ENCODE results near the gene CYTH1.
A peak's percentile ranks its signal among the peaks of the same experiment; 100 is the strongest.

CYTH1 gene

DNA sequence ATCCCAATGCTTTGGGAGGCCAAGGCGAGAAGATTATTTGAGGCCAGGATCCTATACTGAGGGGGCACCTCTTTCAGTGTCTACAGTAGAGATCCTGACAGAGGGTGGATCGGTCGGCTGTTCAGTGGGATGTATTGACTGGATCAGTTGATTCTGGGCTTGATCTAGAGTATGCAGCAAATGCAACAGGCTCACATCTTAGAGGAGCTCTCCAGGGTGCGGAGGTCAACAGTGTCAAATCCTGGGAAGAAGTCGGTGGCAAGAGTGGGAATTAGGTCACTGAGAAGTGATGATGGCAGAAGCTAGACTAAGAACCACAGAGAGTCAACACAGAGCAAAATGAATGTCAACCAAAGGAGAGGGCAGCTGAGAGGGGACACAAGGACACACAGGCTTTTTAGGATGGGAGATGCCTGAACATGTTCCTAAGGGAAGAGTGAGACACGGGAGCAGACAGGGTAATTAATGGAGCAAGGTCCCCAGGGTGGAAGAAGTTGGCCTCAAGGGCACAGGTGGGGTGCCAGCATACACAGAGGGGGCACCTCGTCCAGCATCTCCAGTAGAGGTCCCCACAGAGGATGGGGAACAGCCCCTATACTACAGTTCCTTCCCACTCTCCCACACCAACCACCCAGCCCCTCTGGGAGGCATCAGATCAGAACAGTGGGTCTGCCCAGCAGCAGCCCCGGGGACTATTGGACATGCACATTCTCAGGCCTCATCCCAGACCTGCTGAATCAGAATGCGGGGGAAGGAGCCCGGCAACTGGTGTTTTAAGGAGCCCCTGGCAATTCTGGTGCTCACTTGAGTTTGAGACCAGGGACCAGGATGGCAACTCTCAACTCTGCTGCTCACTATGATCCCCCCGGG is 10.0 kb upstream of the CYTH1 start:
- H3K27ac ChIP-seq, result peak overlapping the region in 10 of 21 experiments; percentile 1 to 73 (median 30)
- no peak overlapping the region for H3K4me3 ChIP-seq

DNA sequence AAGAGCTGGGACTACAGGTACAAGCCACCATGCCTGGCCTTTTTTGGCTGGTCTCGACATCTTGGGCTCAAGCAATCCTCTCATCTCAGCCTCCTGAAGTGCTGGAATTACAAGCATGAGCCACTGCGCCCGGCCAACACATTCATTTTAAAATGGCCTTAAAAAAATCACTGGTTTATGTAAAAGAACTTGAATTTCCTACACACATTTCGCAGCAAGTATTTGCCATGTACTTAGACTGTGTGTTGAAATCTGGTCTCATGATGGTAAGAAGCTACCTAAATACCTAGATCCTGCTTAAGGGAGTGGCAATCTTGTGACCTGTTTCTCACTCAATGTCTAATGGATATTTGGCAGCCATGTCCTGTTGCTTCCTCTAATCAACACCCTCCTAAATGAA is 8.5 kb upstream of the CYTH1 start:
- Histone ChIP-seq H3K27ac (peak overlapping the region in 13 of 21 experiments; percentile 1 to 73 (median 37)), H3K4me3 (no peak overlapping the region)

DNA sequence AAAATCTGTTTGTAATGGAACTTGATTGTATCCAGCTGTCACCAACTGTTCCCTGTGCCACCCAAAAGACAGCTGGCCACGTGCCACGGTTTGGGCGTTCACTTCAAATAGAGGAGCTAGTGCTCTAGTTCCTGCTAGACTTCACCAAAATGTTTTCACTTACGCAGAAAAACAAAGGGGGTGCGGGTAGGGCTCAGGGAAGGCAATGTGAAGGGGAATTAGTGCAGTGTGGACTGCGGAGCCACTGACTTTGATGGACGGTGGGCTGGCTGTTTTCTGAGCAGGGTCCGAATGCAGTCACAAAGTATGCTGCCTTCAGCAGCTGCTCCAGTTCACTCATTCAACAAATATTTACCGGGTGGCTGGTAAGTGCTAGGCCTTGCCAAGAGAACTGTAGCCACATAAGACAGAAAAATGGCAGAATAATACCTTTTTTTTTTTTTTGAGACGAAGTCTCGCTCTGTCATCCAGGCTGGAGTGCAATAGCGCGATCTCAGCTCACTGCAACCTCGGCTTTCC is 7.6 kb upstream of the CYTH1 start:
- peak overlapping the region in 14 of 21 experiments; percentile 1 to 73 (median 47) for H3K27ac ChIP-seq
- no peak overlapping the region for H3K4me3 ChIP-seq

DNA sequence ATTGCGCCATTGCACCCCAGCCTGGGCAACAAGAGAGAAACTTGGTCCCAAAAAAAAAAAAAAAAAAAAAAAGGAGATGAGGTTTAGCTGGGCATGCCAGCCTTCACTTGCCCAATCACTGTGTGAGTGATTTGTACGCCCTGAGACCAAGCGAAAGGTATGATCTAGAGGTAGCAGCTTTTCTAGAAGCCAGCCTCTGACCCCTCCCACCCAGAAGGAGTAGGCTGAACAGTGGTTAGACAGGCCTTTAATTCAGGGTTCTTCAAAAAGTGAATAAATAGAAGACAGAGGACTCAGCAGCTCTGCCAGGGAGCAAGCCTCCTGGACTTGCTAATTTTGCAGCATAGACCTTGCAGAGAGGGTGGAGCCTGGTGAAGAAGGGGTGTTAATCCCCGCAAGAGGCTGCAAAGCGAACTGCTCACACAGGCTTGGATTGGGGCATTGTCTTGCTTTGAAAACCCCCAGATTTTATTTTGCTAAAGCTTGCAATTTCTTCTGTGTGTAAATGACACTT is 7.1 kb upstream of the CYTH1 start:
- Histone ChIP-seq H3K27ac (peak overlapping the region in 8 of 21 experiments; percentile 15 to 73 (median 47)), H3K4me3 (no peak overlapping the region)

DNA sequence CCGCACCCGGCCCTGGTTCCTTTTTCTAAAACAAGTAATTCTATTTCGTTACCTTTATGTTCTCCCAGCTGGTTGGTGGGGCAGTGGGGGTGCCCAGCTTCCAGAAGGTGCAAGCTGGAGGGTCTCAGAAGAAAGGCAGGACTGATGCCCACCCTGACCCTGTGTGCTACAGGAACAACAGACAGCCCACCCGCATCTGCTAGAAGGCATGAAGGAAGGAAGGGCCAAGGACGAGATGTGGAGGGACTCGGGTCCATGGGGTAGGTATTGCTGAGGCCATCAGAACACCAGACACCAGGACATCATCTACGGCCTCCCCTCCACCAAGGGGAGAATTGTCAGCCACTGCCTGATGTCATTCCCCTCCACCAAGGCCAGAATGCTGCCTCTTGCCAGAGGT is 6.4 kb upstream of the CYTH1 start:
- Histone ChIP-seq H3K27ac (peak overlapping the region in 2 of 21 experiments; percentile 21 to 59), H3K4me3 (no peak overlapping the region)

DNA sequence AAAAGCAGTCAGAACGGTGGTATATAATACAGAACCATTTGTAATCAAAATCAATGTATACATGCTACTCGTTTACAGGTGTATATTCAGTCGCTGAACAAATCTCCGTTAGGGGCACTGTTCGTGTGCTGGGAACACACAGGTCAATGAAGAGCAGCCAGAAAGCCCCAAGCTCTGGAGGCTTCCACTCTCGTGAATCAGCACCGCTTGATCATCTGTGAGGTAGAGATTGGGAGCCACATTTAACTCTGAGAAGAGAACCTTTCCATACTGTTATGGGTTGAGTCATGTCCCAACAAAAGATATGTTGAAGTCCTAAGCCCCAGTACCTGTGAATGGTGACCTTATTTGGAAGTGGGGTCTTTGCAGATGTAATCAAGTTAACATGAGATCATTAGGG is 5.4 kb upstream of the CYTH1 start:
- Histone ChIP-seq H3K27ac (peak overlapping the region in 1 of 21 experiments; percentile 50), H3K4me3 (no peak overlapping the region)

DNA sequence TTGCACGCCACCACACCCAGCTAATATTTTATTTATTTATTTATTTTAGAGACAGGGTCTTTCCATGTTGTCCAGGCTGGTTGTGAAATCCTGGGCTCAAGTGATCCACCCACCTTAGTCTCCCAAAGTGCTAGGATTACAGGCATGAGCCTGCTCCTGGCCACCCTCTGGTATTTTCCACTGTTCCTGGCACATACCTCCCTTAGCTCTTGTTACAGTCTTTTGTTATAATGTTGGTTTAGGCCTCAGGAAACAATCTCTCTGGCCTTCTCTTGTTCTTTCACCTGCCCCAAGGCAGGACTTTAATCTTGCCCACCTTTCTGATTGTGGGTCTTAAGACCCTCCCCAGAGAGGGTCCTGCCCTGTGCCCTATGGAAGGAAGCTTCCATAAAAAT is 3.6 kb upstream of the CYTH1 start:
- peak overlapping the region in 1 of 21 experiments; percentile 31 for H3K27ac ChIP-seq
- H3K4me3 ChIP-seq, result no peak overlapping the region

DNA sequence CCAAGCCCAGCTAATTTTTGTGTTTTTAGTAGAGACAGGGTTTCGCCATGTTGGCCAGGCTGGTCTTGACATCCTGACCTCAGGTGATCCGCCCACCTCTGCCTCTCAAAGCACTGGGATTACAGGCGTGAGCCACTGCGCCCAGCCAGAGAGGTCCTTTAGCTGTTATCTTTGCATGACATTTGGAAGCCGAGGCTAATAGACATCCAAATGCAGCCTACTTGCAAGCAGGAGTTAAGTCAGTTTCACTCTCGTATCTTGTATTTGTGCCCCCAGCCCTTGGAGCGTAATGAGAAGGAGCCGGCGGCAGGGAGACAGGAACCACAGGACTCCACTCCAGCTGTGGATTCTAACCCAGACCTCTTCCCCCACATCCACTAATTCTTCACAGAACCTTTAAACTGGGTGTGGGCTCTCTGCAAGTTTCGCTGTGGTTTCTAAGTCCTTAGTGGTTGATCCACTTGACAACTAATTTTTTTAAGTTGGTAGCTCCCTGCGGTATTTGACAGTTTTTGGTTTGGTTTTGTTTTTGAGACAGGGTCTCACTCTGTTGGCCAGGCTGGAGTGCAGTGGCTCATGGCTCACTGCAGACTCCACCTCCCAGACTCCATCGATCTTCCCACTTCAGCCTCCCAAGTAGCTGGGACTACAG is 3.1 kb upstream of the CYTH1 start:
- H3K27ac ChIP-seq, result peak overlapping the region in 2 of 21 experiments; percentile 31 to 59
- H3K4me3 ChIP-seq, result no peak overlapping the region

DNA sequence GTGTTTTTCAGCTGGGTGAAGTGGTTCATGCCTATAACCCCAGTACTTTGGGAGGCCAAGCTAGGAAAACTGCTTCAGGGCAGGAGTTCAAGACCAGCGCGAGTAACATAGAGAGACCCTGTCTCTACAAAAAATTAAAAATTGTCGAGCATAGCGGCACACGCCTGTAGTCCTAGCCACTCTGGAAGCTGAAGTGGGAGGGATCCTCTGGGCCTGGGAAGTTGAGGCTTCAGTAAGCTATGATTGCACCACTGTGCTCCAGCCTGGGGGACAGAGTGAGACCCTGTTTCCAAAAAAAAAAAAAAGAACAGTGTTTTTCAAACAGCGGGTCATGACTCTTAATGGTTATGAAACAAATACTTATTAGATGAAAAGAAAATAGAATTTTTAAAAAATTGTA is 2.3 kb upstream of the CYTH1 start:
- peak overlapping the region in 2 of 21 experiments; percentile 42 to 59 for H3K27ac ChIP-seq

DNA sequence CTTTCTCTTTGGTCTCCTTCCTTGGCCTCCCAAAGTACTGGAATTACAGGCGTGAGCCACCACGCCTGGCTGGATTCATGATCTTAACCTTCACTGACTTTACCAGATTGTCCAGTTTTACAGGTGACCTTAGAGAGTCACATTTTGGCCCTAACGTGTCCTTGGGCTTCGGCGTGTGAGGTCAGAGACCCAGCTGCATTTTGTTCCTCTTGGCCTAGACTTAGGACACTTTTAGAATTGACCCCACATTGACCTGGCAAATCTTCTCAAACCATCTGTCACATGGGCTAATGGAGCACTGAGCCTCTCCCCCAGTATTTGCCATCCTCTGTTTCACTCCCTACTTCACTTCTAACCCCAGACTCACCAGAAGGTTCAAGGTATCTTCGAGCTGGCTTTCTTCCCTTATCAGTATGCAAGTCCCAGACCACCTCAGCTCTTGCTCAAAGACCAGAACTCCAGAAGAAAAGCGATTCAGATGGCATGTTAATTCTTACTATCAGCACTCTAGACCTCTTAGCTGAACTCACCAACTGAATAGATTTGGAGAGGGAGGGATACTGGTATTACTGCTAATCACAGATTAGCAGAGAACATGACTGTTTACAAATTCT is 1.7 kb upstream of the CYTH1 start:
- H3K4me3 ChIP-seq, result no peak overlapping the region
- peak overlapping the region in 7 of 21 experiments; percentile 12 to 96 (median 86) for H3K27ac ChIP-seq

More for the DNA sequence above, 2.3 kb upstream of the CYTH1 start:
- H3K4me3 ChIP-seq, result no peak overlapping the region

DNA sequence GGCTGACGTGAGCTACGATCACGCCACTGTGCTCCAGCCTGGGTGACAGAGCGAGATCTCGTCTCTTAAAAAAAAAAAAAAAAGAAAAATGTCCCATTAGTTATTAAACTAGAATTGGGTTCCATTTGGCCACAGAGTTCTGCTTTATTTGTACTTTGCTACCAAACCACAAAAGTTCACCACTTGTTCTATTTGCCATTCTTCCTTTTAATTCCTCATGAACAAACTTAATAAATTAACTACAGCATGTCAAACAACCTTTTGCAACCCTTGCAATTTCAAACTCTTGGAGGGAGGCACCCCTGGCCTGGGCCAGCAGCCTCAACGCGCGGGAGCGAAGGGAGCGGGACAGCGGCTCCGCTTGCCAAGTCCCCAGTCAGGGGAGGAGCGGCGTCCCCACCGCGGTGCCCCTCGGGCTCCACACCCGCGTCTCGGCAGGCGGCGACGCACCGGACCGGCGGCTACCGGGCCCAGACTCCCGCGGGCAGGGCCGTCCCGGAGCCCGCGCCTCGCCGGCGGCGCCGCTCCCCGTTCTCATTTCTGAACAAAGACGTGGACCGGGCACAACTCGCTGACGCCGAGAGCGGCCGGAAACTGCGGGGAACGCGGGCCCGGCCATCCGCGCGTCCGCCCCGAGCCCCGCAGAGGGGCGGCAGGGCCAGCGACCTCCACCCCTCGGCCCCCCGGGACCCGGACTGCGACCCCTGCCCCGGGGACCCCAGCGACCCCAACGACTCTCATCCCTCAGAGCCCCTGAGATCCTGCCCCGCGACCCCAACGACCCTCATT is 775 bp downstream of the CYTH1 start:
- peak overlapping the region; percentile 82 to 100 (median 98) for H3K27ac ChIP-seq
- H3K4me3 ChIP-seq, result peak overlapping the region; percentile 95 to 100 (median 98)

DNA sequence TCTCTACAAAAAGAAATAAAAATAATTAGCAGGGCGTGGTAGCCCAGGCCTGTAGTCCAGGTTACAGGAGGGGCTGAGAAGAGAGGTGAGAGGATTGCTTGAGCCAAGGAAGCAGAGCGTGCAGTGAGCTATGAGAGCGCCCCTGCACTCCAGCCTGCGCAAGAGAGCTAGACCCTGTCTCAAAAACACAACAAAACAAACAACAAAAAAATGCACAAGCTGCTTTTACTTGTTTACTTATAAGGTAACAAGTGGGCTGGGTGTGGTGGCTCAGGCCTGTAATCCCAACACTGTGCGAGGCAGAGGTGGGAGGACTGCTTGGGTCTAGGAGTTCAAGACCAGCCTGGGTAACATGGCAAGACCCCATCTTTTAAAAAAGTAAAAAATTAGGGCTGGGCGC is 1.7 kb downstream of the CYTH1 start:
- H3K27ac ChIP-seq, result peak overlapping the region; percentile 42 to 100 (median 98)
- peak overlapping the region; percentile 10 to 100 (median 97) for H3K4me3 ChIP-seq

DNA sequence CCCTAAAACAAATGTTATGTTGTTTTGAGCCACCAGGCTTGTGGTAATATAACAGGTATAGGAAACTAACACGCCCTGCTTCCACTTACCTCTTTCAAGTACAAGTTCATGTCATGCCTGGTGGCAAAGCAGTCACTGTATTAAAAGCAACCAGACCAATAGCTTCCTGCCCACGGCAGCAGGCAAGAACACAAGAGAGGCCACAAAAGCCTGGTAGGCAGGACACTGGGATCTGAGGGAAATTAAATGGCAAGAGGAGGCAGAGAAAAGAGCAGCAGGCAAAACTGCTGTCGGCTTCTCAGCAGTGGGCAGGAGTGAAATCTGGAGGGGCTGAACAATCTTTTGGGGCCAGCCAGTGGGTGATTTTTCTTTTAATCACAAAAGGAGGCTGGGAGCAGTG is 2.2 kb downstream of the CYTH1 start:
- peak overlapping the region in 20 of 21 experiments; percentile 42 to 100 (median 98) for H3K27ac ChIP-seq
- H3K4me3 ChIP-seq, result peak overlapping the region in 6 of 7 experiments; percentile 8 to 98 (median 96)

DNA sequence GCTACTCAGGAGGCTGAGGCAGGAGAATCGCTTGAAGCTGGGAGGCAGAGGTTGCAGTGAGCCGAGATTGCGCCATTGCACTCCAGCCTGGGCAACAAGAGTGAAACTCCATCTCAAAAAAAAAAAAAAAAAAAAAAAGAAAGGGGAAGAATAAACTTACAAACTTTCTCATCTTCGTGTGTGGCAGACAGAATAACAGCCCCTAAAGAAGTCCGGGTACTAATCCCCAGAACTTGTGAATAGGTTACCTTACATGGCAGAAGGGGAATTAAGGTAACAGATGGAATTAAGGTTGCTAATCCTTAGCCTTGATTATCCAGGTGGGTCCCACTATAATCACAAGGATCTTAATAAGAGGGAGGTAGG is 2.8 kb downstream of the CYTH1 start:
- Histone ChIP-seq H3K27ac (peak overlapping the region in 18 of 21 experiments; percentile 82 to 100 (median 98)), H3K4me3 (peak overlapping the region in 2 of 7 experiments; percentile 8 to 97)

DNA sequence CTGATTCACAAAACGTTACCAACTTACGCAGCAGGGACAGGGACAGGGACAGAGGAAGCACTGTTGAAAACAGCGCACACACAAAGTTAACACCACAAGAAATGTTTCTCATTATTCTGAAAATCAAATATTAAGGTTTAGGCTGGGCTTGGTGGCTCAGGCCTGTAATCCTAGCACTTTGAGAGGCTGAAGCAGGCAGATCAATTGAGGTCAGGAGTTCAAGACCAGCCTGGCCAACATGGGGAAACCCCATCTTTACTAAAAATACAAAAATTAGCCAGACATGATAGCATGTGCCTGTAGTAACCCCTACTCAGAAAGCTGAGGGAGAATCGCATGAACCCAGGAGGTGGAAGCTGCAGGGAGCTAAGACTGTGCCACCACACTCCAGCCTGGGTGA is 4.2 kb downstream of the CYTH1 start:
- Histone ChIP-seq H3K4me3 (no peak overlapping the region), H3K27ac (peak overlapping the region in 9 of 21 experiments; percentile 18 to 99 (median 97))

DNA sequence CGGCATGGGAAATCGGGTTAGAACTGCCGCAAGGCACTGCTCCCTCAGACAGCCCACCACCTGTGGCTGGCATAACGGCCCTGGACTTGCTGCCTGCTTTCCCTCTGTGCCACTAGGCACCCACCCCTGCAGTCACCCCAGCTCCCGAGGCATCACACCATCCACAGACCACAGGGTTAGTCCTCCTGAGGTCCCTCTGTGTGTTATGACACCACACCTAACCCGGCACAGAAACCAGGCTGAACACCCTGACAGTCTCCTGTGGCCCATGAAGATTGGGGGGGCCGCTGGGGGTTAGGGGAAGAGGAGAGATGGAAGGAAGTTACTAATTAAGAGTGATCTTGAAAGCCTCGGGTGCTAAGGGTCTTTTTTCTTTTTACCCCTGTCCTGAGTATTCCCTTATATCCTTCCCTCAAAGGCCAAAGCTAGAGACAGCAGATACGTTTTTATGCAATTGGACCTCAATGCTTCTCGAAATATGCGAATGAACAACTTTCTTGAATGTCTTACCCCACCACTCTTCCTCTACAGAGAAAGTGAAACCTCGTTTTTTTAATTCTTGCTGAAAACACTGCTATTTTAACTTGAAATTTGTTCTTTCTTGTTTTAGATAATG is 7.0 kb downstream of the CYTH1 start:
- peak overlapping the region in 6 of 7 experiments; percentile 3 to 23 (median 12) for H3K4me3 ChIP-seq
- H3K27ac ChIP-seq, result peak overlapping the region in 20 of 21 experiments; percentile 46 to 99 (median 78)

DNA sequence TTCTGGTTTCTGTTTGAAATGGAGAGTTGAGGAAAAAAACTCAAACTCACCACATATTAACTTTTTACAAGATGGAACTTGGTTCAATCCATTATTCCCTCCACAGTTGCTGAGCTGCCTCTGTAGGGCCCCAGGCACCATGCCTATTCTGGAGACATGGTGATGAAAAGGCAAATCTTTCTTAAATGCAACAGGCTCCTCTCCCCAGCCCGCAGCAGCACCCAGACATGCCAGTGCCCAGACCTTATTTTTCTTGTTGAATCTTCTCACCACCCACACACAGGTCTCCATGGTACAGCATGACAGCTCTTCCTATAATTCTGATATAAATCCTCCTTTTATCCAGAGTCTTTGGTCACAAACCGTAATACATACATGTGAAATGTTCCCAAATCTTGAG is 7.6 kb downstream of the CYTH1 start:
- Histone ChIP-seq H3K4me3 (peak overlapping the region in 2 of 7 experiments; percentile 10 to 23), H3K27ac (peak overlapping the region in 20 of 21 experiments; percentile 46 to 99 (median 78))

DNA sequence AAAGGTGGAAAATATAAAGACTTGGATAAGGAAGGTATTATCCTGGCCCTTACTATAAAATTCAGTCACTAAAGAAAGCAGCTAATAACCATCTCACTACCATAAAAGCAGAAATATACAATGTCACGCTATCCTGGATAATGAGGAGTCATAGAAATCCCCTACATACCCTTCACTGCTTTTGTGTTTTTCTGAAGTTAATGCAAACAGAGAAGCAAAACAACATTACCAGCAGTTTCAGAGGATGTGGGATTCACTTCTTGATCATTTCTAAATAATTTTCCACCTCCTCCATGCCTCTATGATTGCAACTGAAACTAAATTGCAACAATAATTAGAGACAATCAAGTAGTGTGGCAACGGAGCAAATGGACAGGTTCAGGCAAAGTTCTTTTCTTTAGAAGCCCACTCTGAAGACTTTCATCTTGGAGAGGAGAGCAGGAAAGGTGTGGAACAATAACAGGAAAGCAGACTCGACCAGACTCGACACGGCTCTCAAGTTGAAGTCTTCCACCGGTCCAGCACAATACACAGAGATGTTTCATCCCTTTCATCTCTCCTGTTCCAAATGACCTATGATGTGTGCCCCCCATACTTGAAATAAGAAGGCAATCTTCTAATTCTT is 10.2 kb downstream of the CYTH1 start:
- H3K27ac ChIP-seq, result peak overlapping the region in 16 of 21 experiments; percentile 1 to 99 (median 58)

More for the DNA sequence above, 10.2 kb downstream of the CYTH1 start:
- no peak overlapping the region for H3K4me3 ChIP-seq

Measured in skin epidermis (tissue), 12 donors.